Esophagus squamous epithelium (tissue), 5 donors: ENCODE results near the gene UBE2N. TPM values are rescaled to one million over a fixed set of nuclear protein-coding genes. Genes with fewer than 3 reads are reported as not detected.

Experiments
- DNase-seq: peaks from one replicate; lab custom pipeline; 2025; lab: John Stamatoyannopoulos, UW
- H3K27ac ChIP-seq, 4 donors: fragments of 200-600 bp; sonication (generic); one replicate each; pipeline ENCODE4 v1.5.1; 2016 to 2019; ENCODE audit warnings: mild to moderate bottlenecking in 1 of 4
- H3K27me3 ChIP-seq, 4 donors: fragments of 200-600 bp; sonication (generic); 1 replicate in 3 of 4; 2 replicates in 1 of 4; pipeline versions ENCODE4 v1.5.1 to v1.6.0; 2017 to 2021; ENCODE audit warnings: antibody characterized with exemption in 1 of 4
- H3K36me3 ChIP-seq, 3 donors: fragments of 200-600 bp; sonication (generic); one replicate each; pipeline ENCODE4 v1.5.1; 2016 to 2019
- H3K4me1 ChIP-seq, 3 donors: fragments of 200-600 bp; sonication (generic); one replicate each; pipeline ENCODE4 v1.5.1; 2017 to 2019
- H3K4me3 ChIP-seq, 4 donors: fragments of 200-600 bp; sonication (generic); 1 replicate in 3 of 4; 2 replicates in 1 of 4; pipeline ENCODE4 v1.5.1; 2016 to 2019; ENCODE audit warnings: mild to moderate bottlenecking in 2 of 4, moderate library complexity in 1 of 4
- H3K9me3 ChIP-seq, 3 donors: fragments of 200-600 bp; sonication (generic); one replicate each; pipeline ENCODE4 v1.5.1; 2016 to 2019
- CTCF ChIP-seq, 6 experiments: fragments of 450-650 bp in 4 of 6; fragments of 200-600 bp in 2 of 6; sonication (generic) in 2 of 6; IDR thresholded peaks; one replicate each; pipeline ENCODE4 v1.5.1; 2016 to 2019; ENCODE audit warnings: antibody characterized with exemption in 6 of 6, mild to moderate bottlenecking in 4 of 6, moderate library complexity in 4 of 6
- POLR2A ChIP-seq, 4 donors: fragments of 450-650 bp; IDR thresholded peaks; one replicate each; pipeline ENCODE4 v1.6.1; 2017; ENCODE audit warnings: antibody characterized with exemption in 4 of 4, mild to moderate bottlenecking in 4 of 4, moderate library complexity in 3 of 4
- WGBS, 2 donors: methylation state at CpG; one replicate each; pipeline ENCODE4 v1.1.5; 2018; 5-methylcytosine and 5-hydroxymethylcytosine counted together
- intact Hi-C: fragments of 100-400 bp; cut with DNase I; formaldehyde crosslinking; loops from one replicate; pipeline ENCODE4 v1.15.0; 2022
- total RNA-seq, 4 donors: library from RNA; depleted of rRNA; stranded (reverse); fragments of >200 nt; gene quantifications; one replicate each; pipeline ENCODE4 v1.1.0, GENCODE V29; 2016
- donor health status: DM: yes; HTN: yes; CAD: no.

The UBE2N gene
- total RNA-seq, 4 donors from 2014 or later, result 32.6 to 52.8 (median 43.3) TPM

GRCh38 chr12:93380480-93381121 is 61.1 kb downstream of the UBE2N start:
- no peak for DNase-seq
- 18 to 30% methylated on average over 2 of the region's 2 CpGs for WGBS, 2 donors
- Histone ChIP-seq H3K27me3 (no peaks in the 10 kb centered on the region), H3K4me1 (peaks cover 33 to 71% (median 43%) of the 10 kb centered on the region in 3 donors), H3K36me3 (no peaks in the 10 kb centered on the region), H3K4me3 (peak overlapping the region; percentile 91 to 94 (median 93)), H3K9me3 (no peaks in the 10 kb centered on the region), H3K27ac (peak overlapping the region; percentile 93 to 97 (median 96))
- TF ChIP-seq POLR2A (IDR thresholded peaks at IDR 0.05), result no peak
- TF ChIP-seq CTCF (IDR thresholded peaks at IDR 0.05), result peak in 2 of 6 experiments; percentile 13 to 19
- intact Hi-C loops, result no loop called here

- Histone ChIP-seq H3K4me1 (peaks cover 33 to 69% (median 40%) of the 10 kb centered on the region in 3 donors), H3K27ac (peak overlapping the region; percentile 93 to 97 (median 96)), H3K9me3 (no peaks in the 10 kb centered on the region), H3K4me3 (peak overlapping the region; percentile 91 to 94 (median 93)), H3K36me3 (no peaks in the 10 kb centered on the region), H3K27me3 (no peaks in the 10 kb centered on the region)
- TF ChIP-seq POLR2A (IDR thresholded peaks at IDR 0.05) (no peak), CTCF (IDR thresholded peaks at IDR 0.05) (no peak)
- no peak for DNase-seq
- intact Hi-C loops, result no loop called here
These were observed 61.8 kb downstream of the UBE2N start for GRCh38 chr12:93379981-93380361.

GRCh38 chr12:93379326-93379980 is 62.3 kb downstream of the UBE2N start:
- WGBS, 2 donors, result 2 to 7% methylated on average over 8 of the region's 8 CpGs
- peak overlapping the region; percentile 93 to 97 (median 96) for H3K27ac ChIP-seq
- no peak for DNase-seq
- H3K27me3 ChIP-seq, result no peaks in the 10 kb centered on the region
- intact Hi-C loops, result no loop called here
- H3K36me3 ChIP-seq, result no peaks in the 10 kb centered on the region
- H3K4me1 ChIP-seq, result peaks cover 33 to 64% (median 38%) of the 10 kb centered on the region in 3 donors
- TF ChIP-seq CTCF (IDR thresholded peaks at IDR 0.05), result no peak
- TF ChIP-seq POLR2A (IDR thresholded peaks at IDR 0.05), result no peak
- H3K4me3 ChIP-seq, result peak overlapping the region; percentile 91 to 94 (median 93)
- H3K9me3 ChIP-seq, result no peaks in the 10 kb centered on the region

GRCh38 chr12:93378998-93379325 is 62.8 kb downstream of the UBE2N start:
- 0 to 1% methylated on average over 4 of the region's 4 CpGs for WGBS, 2 donors
- H3K4me1 ChIP-seq, result peaks cover 33 to 59% (median 37%) of the 10 kb centered on the region in 3 donors
- no peaks in the 10 kb centered on the region for H3K27me3 ChIP-seq
- intact Hi-C loops, result no loop called here
- H3K9me3 ChIP-seq, result no peaks in the 10 kb centered on the region
- TF ChIP-seq CTCF (IDR thresholded peaks at IDR 0.05) (no peak), POLR2A (IDR thresholded peaks at IDR 0.05) (no peak)
- peak overlapping the region; percentile 91 to 94 (median 93) for H3K4me3 ChIP-seq
- no peak for DNase-seq
- no peaks in the 10 kb centered on the region for H3K36me3 ChIP-seq
- H3K27ac ChIP-seq, result peak overlapping the region; percentile 93 to 97 (median 96)
